Sigmoid colon (tissue), 4 donors: Measurements from ENCODE around the gene IFNAR2.
A peak's percentile ranks its signal among the peaks of the same experiment; 100 is the strongest.

ENCODE experiments used
- POLR2A ChIP-seq, 2 donors: fragments of 450-650 bp; IDR thresholded peaks; one replicate each; pipeline ENCODE4 v1.6.1; 2016; ENCODE audit warnings: antibody characterized with exemption in 2 of 2, mild to moderate bottlenecking in 2 of 2, moderate library complexity in 2 of 2
- POLR2AphosphoS5 ChIP-seq, 4 donors: sonication (generic); formaldehyde crosslinking; IDR thresholded peaks; one replicate each; pipeline ENCODE4 v1.6.1; 2017; ENCODE audit warnings: antibody characterized with exemption in 4 of 4
- TF ChIP-seq, protein P1 (sequence below), 4 experiments: fragments of 450-650 bp in 3 of 4; fragments of 200-600 bp in 1 of 4; IDR thresholded peaks; one replicate each; pipeline ENCODE4 v1.5.1; 2016 to 2019; ENCODE audit warnings: antibody characterized with exemption in 4 of 4, mild to moderate bottlenecking in 3 of 4, moderate library complexity in 2 of 4

DNA sequence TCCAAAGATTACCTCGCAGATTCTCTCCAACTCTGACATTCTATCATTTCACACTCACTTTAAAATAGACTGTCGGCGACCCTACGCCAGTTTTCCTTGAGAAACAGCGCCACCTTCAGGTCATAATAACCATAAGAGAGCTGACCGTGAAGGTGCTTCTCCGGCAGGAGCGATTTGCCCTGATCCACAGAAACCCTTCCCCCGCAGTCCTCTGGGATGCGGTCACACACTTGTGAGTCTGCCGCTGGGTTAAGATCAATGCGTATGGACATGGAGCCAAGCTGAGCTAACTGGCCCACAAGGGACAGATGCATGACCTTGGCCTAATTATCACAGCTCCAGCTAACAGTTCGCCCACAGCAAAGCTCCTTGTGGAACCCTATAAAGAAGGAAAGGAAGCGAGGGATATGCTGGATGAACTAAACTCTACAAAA, 32.8 kb upstream of the IFNAR2 start:
- no peak for TF ChIP-seq POLR2A (IDR thresholded peaks at IDR 0.05)
- TF ChIP-seq, protein P1, sequence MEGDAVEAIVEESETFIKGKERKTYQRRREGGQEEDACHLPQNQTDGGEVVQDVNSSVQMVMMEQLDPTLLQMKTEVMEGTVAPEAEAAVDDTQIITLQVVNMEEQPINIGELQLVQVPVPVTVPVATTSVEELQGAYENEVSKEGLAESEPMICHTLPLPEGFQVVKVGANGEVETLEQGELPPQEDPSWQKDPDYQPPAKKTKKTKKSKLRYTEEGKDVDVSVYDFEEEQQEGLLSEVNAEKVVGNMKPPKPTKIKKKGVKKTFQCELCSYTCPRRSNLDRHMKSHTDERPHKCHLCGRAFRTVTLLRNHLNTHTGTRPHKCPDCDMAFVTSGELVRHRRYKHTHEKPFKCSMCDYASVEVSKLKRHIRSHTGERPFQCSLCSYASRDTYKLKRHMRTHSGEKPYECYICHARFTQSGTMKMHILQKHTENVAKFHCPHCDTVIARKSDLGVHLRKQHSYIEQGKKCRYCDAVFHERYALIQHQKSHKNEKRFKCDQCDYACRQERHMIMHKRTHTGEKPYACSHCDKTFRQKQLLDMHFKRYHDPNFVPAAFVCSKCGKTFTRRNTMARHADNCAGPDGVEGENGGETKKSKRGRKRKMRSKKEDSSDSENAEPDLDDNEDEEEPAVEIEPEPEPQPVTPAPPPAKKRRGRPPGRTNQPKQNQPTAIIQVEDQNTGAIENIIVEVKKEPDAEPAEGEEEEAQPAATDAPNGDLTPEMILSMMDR (IDR thresholded peaks at IDR 0.05), result peak; percentile 25 to 79 (median 70)
- TF ChIP-seq POLR2AphosphoS5 (IDR thresholded peaks at IDR 0.05), result no peak
